Lung (tissue), 12 donors: ENCODE measurements around the gene SCMH1. TPM values are rescaled to one million over a fixed set of nuclear protein-coding genes. Genes with fewer than 3 reads are reported as not detected.

Source experiments
- ATAC-seq: fragments of 200-7000 bp; cut with Tn5 transposase; one replicate; pipeline ENCODE4 v1.9.1; 2020; ENCODE audit warnings: moderate number of reproducible peaks; ENCODE audit not compliant: insufficient read depth, low FRiP score
- DNase-seq, 3 donors: peaks; one replicate each; pipeline ENCODE4 v3.0.0-alpha.2; 2013 to 2017
- H3K27ac ChIP-seq, 2 donors: one replicate each; pipeline ENCODE4 v1.5.1; 2013; ENCODE audit warnings: mild to moderate bottlenecking in 2 of 2, moderate library complexity in 2 of 2, control low read depth in 1 of 2, inconsistent platforms in 1 of 2, low read depth in 1 of 2, low read length in 1 of 2
- H3K27me3 ChIP-seq, 3 donors: one replicate each; pipeline ENCODE4 v1.5.1; 2013; ENCODE audit warnings: low read length in 2 of 3; ENCODE audit not compliant: control insufficient read depth in 3 of 3, insufficient read depth in 3 of 3
- H3K36me3 ChIP-seq, 4 donors: one replicate each; pipeline ENCODE4 v1.5.1; 2013; ENCODE audit warnings: low read length in 4 of 4, mild to moderate bottlenecking in 1 of 4, moderate library complexity in 1 of 4; ENCODE audit not compliant: control insufficient read depth in 4 of 4, insufficient read depth in 4 of 4
- H3K4me1 ChIP-seq, 5 donors: one replicate each; pipeline ENCODE4 v1.5.1; 2013; ENCODE audit warnings: low read length in 5 of 5, mild to moderate bottlenecking in 2 of 5, moderate library complexity in 1 of 5; ENCODE audit not compliant: control insufficient read depth in 5 of 5, insufficient read depth in 5 of 5
- H3K4me3 ChIP-seq: one replicate; pipeline ENCODE4 v1.5.1; 2013; ENCODE audit warnings: mild to moderate bottlenecking, control low read depth, moderate library complexity
- H3K9ac ChIP-seq, 2 donors: one replicate each; pipeline ENCODE4 v1.5.1; 2013; ENCODE audit warnings: low read length in 2 of 2, control low read depth in 1 of 2; ENCODE audit not compliant: insufficient read depth in 1 of 2
- H3K9me3 ChIP-seq, 4 donors: one replicate each; pipeline ENCODE4 v1.5.1; 2013; ENCODE audit warnings: low read length in 3 of 4, mild to moderate bottlenecking in 1 of 4, moderate library complexity in 1 of 4; ENCODE audit not compliant: control insufficient read depth in 4 of 4, insufficient read depth in 3 of 4
- CTCF ChIP-seq: IDR thresholded peaks from 2 replicates; pipeline ENCODE4 v1.5.1; 2012; ENCODE audit warnings: mild to moderate bottlenecking; ENCODE audit errors: control extremely low read depth, extremely low read depth
- WGBS, 2 donors: extraction: QIAGEN DNeasy Blood & Tissue Kit; methylation state at CpG; one replicate each; pipeline ENCODE4 v1.1.7; 2013; 5-methylcytosine and 5-hydroxymethylcytosine counted together
- polyA plus RNA-seq, 2 donors: library from polyadenylated mRNA; stranded (reverse); fragments of 200-250 nt; gene quantifications; one replicate each; pipeline ENCODE4 v1.2.1, GENCODE V29; 2013
- total RNA-seq, 2 donors: library from RNA; depleted of rRNA in 1 of 2; stranded (reverse); fragments of >200 nt in 1 of 2; gene quantifications; one replicate each; pipeline ENCODE4 v1.2.1, GENCODE V29; 2014 to 2021
- donor health status: control.
- donor health status: control.
- donor health status: Bipolar disorder and iron deficiency.
- donor health status: healthy.
- donor health status: DM: yes; HTN: yes; CAD: no.

The SCMH1 gene
- total and polyA plus RNA-seq, 4 donors: 20.7 to 43.5 (median 28.8) TPM

GRCh38 chr1:40985875-40986274, 256.2 kb downstream of the SCMH1 start:
- peak overlapping the region in 1 of 2 donors; percentile 38 for H3K27ac ChIP-seq
- peaks cover 17 to 29% (median 22%) of the 10 kb centered on the region in 4 donors for H3K36me3 ChIP-seq
- 64 to 84% methylated on average over 3 of the region's 3 CpGs for WGBS, 2 donors
- ATAC-seq (no peak), DNase-seq (no peak)
- no peaks in the 10 kb centered on the region for H3K27me3 ChIP-seq
- H3K4me3 ChIP-seq: no peak overlapping the region
- TF ChIP-seq CTCF: no peak
- H3K9me3 ChIP-seq: no peaks in the 10 kb centered on the region
- H3K4me1 ChIP-seq: peaks cover 2 to 22% (median 16%) of the 10 kb centered on the region in 5 donors
- no peak overlapping the region for H3K9ac ChIP-seq

GRCh38 chr1:40985161-40985560, 256.9 kb downstream of the SCMH1 start:
- peaks cover 5 to 27% (median 16%) of the 10 kb centered on the region in 5 donors for H3K4me1 ChIP-seq

GRCh38 chr1:40984531-40984930, 257.6 kb downstream of the SCMH1 start:
- Histone ChIP-seq H3K9ac (no peak overlapping the region), H3K4me1 (peaks cover 5 to 27% (median 16%) of the 10 kb centered on the region in 5 donors), H3K9me3 (no peaks in the 10 kb centered on the region), H3K4me3 (no peak overlapping the region), H3K27ac (no peak overlapping the region), H3K36me3 (peaks cover 17 to 24% (median 20%) of the 10 kb centered on the region in 4 donors), H3K27me3 (no peaks in the 10 kb centered on the region)
- DNase-seq (no peak), ATAC-seq (no peak)
- no peak for TF ChIP-seq CTCF
- 90 to 95% methylated on average over 4 of the region's 4 CpGs for WGBS, 2 donors

More at GRCh38 chr1:40985161-40985560, 256.9 kb downstream of the SCMH1 start:
- no peaks in the 10 kb centered on the region for H3K27me3 ChIP-seq
- peaks cover 17 to 24% (median 22%) of the 10 kb centered on the region in 4 donors for H3K36me3 ChIP-seq
- WGBS, 2 donors: 49 to 69% methylated on average over 5 of the region's 5 CpGs
- H3K4me3 ChIP-seq: no peak overlapping the region
- H3K9me3 ChIP-seq: no peaks in the 10 kb centered on the region
- ATAC-seq (no peak), DNase-seq (peak in 1 of 3 donors; percentile 17)
- TF ChIP-seq CTCF: no peak
- H3K9ac ChIP-seq: no peak overlapping the region
- no peak overlapping the region for H3K27ac ChIP-seq

- Histone ChIP-seq H3K4me1 (peaks cover 6 to 29% (median 16%) of the 10 kb centered on the region in 5 donors), H3K9me3 (no peaks in the 10 kb centered on the region), H3K27ac (no peak overlapping the region), H3K36me3 (peaks cover 13 to 19% (median 17%) of the 10 kb centered on the region in 4 donors), H3K27me3 (no peaks in the 10 kb centered on the region), H3K9ac (no peak overlapping the region), H3K4me3 (no peak overlapping the region)
- TF ChIP-seq CTCF: no peak
- WGBS, 2 donors: 89 to 94% methylated on average over 2 of the region's 2 CpGs
- DNase-seq (no peak), ATAC-seq (no peak)
Measured at GRCh38 chr1:40984066-40984465, 258.0 kb downstream of the SCMH1 start.
